Keratinocyte (primary cell): ENCODE results near the gene TMEM254. TPM values are rescaled to one million over a fixed set of nuclear protein-coding genes. Genes with fewer than 3 reads are reported as not detected.

Experiments used
- DNase-seq: peaks from one replicate; pipeline ENCODE4 v3.0.0-alpha.2; 2011; ENCODE audit warnings: low read depth, missing footprints, low spot score
- FAIRE-seq: peaks from 2 replicates; lab custom pipeline; 2011; peaks lifted over from hg19 to GRCh38; lab: Jason Lieb, UNC
- H2AFZ ChIP-seq: 2 replicates; pipeline ENCODE4 v1.6.0; 2012; ENCODE audit warnings: low read length, control low read depth, inconsistent platforms; ENCODE audit not compliant: control insufficient read depth
- H3K27ac ChIP-seq: 2 replicates; pipeline ENCODE4 v1.5.1; 2011; ENCODE audit warnings: low read length; ENCODE audit not compliant: control insufficient read depth, insufficient read depth
- H3K27me3 ChIP-seq: 3 replicates; pipeline ENCODE4 v1.6.0; 2011; ENCODE audit warnings: low read length; ENCODE audit not compliant: control insufficient read depth, insufficient read depth; ENCODE audit errors: extremely low read depth
- H3K36me3 ChIP-seq, 2 experiments: 2 replicates in 1 of 2; 3 replicates in 1 of 2; pipeline ENCODE4 v1.5.1; 2011; ENCODE audit warnings: low read length in 2 of 2, mild to moderate bottlenecking in 1 of 2; ENCODE audit not compliant: control insufficient read depth in 2 of 2, insufficient read depth in 2 of 2; ENCODE audit errors: extremely low read depth in 1 of 2
- H3K4me1 ChIP-seq: 3 replicates; pipeline ENCODE4 v1.5.1; 2011; ENCODE audit warnings: low read length; ENCODE audit not compliant: control insufficient read depth, insufficient read depth; ENCODE audit errors: extremely low read depth
- H3K4me2 ChIP-seq: 3 replicates; pipeline ENCODE4 v1.6.0; 2011; ENCODE audit warnings: low read depth, low read length; ENCODE audit not compliant: control insufficient read depth, insufficient read depth; ENCODE audit errors: extremely low read depth
- H3K4me3 ChIP-seq, 3 experiments: fragments of 200-600 bp in 1 of 3; sonication (generic) in 1 of 3; 2 replicates in 2 of 3; 3 replicates in 1 of 3; pipeline ENCODE4 v1.5.1; 2011 to 2016; ENCODE audit warnings: low read length in 3 of 3, mild to moderate bottlenecking in 3 of 3, control low read depth in 2 of 3, inconsistent platforms in 1 of 3, low read depth in 1 of 3, mixed read lengths in 1 of 3, mixed run types in 1 of 3, moderate library complexity in 1 of 3; ENCODE audit not compliant: control insufficient read depth in 2 of 3, insufficient read depth in 2 of 3; ENCODE audit errors: extremely low read depth in 1 of 3
- H3K79me2 ChIP-seq: 2 replicates; pipeline ENCODE4 v1.6.0; 2012; ENCODE audit warnings: low read length; ENCODE audit not compliant: control insufficient read depth, insufficient read depth
- H3K9ac ChIP-seq: 3 replicates; pipeline ENCODE4 v1.6.0; 2011; ENCODE audit warnings: low read length; ENCODE audit not compliant: control insufficient read depth, insufficient read depth; ENCODE audit errors: extremely low read depth
- H3K9me1 ChIP-seq: 3 replicates; pipeline ENCODE4 v1.6.0; 2011; ENCODE audit warnings: low read length; ENCODE audit not compliant: control insufficient read depth, insufficient read depth; ENCODE audit errors: extremely low read depth
- H3K9me3 ChIP-seq: 2 replicates; pipeline ENCODE4 v1.5.1; 2012; ENCODE audit warnings: low read depth, low read length; ENCODE audit not compliant: control insufficient read depth
- H4K20me1 ChIP-seq: 3 replicates; pipeline ENCODE4 v1.6.0; 2011; ENCODE audit warnings: low read length; ENCODE audit not compliant: control insufficient read depth, insufficient read depth; ENCODE audit errors: extremely low read depth
- CTCF ChIP-seq, 3 experiments: IDR thresholded peaks in 1 of 3; conservative IDR thresholded peaks in 1 of 3; optimal IDR thresholded peaks in 1 of 3; 2 replicates in 2 of 3; 3 replicates in 1 of 3; pipeline versions ENCODE3 to v1.5.1; 2011; ENCODE audit warnings: low read length in 3 of 3, mild to moderate bottlenecking in 3 of 3, moderate library complexity in 2 of 3, control low read depth in 1 of 3, inconsistent platforms in 1 of 3; ENCODE audit not compliant: insufficient read depth in 2 of 3; ENCODE audit errors: extremely low read depth in 1 of 3
- EZH2 ChIP-seq: IDR thresholded peaks from one replicate; pipeline ENCODE4 v1.6.1; 2012; ENCODE audit warnings: inconsistent platforms, mild to moderate bottlenecking, low read length, moderate library complexity
- dilution Hi-C: fragments of 300-500 bp; cut with MboI; formaldehyde crosslinking; loops from one replicate; pipeline ENCODE4 v1.7.0; 2020; ENCODE audit warnings: low sequenced_read_pairs; ENCODE audit not compliant: extremely low pct_ligation_motif_present
- polyA plus RNA-seq, 5 experiments: library from polyadenylated mRNA; depleted of rRNA in 3 of 5; stranded (reverse) in 3 of 5; stranded (forward) in 1 of 5; unstranded in 1 of 5; fragments of >200 nt; gene quantifications; 1 replicate in 1 of 5; 2 replicates in 3 of 5; 3 replicates in 1 of 5; pipeline versions ENCODE4 v1.2.1 to v1.2.3, GENCODE V29; 2011 to 2012; ENCODE audit warnings: missing spikeins in 2 of 5, low read depth in 1 of 5, low replicate concordance in 1 of 5

The TMEM254 gene
- polyA plus RNA-seq, 1 donor (not counting 4 experiments of a cell fraction or from before 2014, with no cell fraction given): 34.0 TPM

GRCh38 chr10:80137920-80138319, 59.5 kb downstream of the TMEM254 start:
- Histone ChIP-seq H3K27me3 (peaks cover 11% of the 10 kb centered on the region), H3K79me2 (no peaks in the 10 kb centered on the region), H3K4me1 (peaks cover 5% of the 10 kb centered on the region), H3K36me3 (no peaks in the 10 kb centered on the region), H4K20me1 (no peaks in the 10 kb centered on the region), H2AFZ (no peak overlapping the region), H3K4me3 (no peak overlapping the region), H3K4me2 (no peak overlapping the region), H3K9me1 (no peaks in the 10 kb centered on the region), H3K9me3 (no peaks in the 10 kb centered on the region), H3K9ac (no peak overlapping the region), H3K27ac (no peak overlapping the region)
- DNase-seq (no peak), FAIRE-seq (no peak)
- dilution Hi-C loops: no loop called here
- TF ChIP-seq EZH2 (no peak), CTCF (optimal IDR thresholded peaks at IDR 0.05 in 1 of 3, IDR thresholded peaks at IDR 0.05 in 1 of 3, conservative IDR thresholded peaks at IDR 0.05 in 1 of 3; ENCODE audit: extremely low read depth in 1 of 3, insufficient read depth in 2 of 3, low read length in 3 of 3) (no peak)

GRCh38 chr10:80139265-80139664, 60.8 kb downstream of the TMEM254 start:
- Histone ChIP-seq H3K27ac (no peak overlapping the region), H3K4me2 (no peak overlapping the region), H4K20me1 (no peaks in the 10 kb centered on the region), H3K9me3 (no peaks in the 10 kb centered on the region), H3K36me3 (no peaks in the 10 kb centered on the region), H3K9me1 (no peaks in the 10 kb centered on the region), H2AFZ (no peak overlapping the region), H3K4me3 (no peak overlapping the region), H3K27me3 (peaks cover 3% of the 10 kb centered on the region), H3K9ac (no peak overlapping the region), H3K4me1 (peaks cover 10% of the 10 kb centered on the region), H3K79me2 (no peaks in the 10 kb centered on the region)
- no peak for DNase-seq
- dilution Hi-C loops: no loop called here
- TF ChIP-seq EZH2: no peak
- no peak for TF ChIP-seq CTCF (optimal IDR thresholded peaks at IDR 0.05 in 1 of 3, IDR thresholded peaks at IDR 0.05 in 1 of 3, conservative IDR thresholded peaks at IDR 0.05 in 1 of 3; ENCODE audit: extremely low read depth in 1 of 3, insufficient read depth in 2 of 3, low read length in 3 of 3)
- FAIRE-seq: no peak
